GM12892 (cell line): ENCODE data around the gene FBXO47.

Experiments used
- POLR2A ChIP-seq: IDR thresholded peaks from 2 replicates; pipeline ENCODE4 v1.6.1; 2011; ENCODE audit warnings: low read depth, low read length, control low read depth
- POLR2AphosphoS5 ChIP-seq: IDR thresholded peaks from 2 replicates; pipeline ENCODE4 v1.6.1; 2011; ENCODE audit warnings: low read depth, low read length, control low read depth

DNA sequence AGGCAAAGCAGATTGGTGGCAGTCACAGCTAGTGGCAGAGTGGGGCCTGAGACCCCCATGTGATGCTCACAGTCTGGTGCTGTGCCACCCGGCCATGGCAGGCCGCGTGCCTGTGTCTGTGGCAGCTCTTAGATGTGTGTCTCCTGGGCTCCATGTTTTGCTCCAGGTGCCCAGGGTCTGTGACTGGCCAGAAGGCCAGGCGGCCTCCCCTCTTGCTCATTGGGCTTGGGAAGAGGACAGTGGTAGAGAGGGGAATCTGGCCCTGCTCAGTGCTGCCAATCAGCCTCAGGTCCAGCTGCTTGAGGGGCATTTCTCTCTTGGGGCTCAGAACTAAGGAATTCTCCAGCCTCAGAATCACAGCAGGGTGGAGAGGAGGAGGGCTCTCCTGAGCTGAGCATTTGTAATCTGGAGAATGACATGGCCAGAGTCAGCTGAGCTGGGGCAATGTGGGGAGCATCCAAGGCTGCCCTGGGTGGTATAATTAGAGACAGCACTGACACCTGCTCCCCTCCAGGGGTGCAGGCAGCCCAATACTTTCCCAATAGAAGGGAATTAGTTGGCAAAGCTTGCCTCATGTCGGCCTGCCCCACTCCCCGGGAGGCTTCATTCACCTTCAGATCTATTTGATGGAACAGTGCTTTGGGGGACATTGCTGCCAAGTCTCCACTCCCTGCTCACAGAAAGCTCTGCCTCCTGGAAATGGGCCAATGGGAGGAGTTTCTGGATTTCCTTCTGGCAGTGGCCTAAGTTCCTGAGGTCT lies 44.5 kb downstream of the FBXO47 start:
- no peak for TF ChIP-seq POLR2AphosphoS5
- 0 out of 2 replicates have a peak, but pooled peaks have one; percentile 27 for TF ChIP-seq POLR2A
